ENCODE measurements around the gene HIP1.
"Not testable (repeated sequence)": the region's sequence is repeated elsewhere in the genome, so short reads cannot be mapped to it uniquely, and the experiment has no call there.

The HIP1 gene

DNA sequence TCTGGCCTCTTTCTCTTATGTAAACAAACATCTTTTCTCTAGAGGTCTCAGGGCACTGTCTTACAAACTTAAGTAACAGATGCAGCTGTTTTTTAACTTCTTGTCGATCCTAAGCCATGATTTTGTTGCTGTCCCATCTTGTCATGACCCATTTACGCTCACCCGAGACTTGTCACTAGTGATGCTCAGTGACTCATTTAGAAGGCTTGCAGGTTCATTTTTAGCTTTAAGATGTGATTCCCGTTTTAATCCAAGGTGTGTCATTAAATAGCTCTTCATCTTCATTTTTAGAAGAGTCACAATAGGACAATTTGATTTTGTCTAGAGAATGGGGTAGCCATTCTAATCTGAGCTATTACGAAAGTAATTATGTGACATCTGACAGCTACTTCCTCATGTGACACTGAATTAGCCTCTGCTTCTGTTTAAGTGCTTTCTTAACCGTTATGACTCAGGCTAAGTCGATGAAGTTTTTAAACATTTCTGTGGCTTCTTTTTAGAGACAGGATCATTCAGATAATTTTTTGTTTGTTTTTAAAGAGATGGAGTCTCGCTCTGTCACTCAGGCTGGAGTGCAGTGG lies 203.9 kb downstream of the HIP1 start:
- no peaks in the 10 kb centered on the region for H3K27me3 ChIP-seq (ENCODE audit: control insufficient read depth, insufficient read depth, low read length, poor library complexity, severe bottlenecking)

DNA sequence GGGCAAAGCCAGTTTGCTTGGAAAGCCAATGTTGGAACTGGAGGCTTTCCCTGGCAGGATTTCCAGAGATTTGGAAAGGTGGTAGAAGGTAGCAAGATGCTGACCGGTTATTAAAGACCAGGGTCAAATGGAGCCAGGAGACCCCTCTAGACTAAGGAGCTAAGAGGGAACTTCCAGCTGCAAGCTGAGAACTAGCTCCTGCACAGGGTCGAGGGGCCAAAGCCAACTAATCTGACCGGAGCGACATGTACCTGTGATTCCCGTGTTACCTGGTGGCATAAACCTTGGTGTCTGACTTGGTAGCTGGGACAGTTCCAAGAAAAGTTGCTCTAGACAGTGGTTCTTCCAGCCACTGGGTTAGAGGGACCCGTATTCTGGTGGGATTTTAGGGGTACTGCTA lies 204.8 kb downstream of the HIP1 start:
- H3K27me3 ChIP-seq (ENCODE audit: control insufficient read depth, insufficient read depth, low read length, poor library complexity, severe bottlenecking): no peaks in the 10 kb centered on the region
- no peaks in the 10 kb centered on the region for H3K9me3 ChIP-seq (ENCODE audit: control insufficient read depth, low read length)
- H3K36me3 ChIP-seq (ENCODE audit: control insufficient read depth, insufficient read depth, low read length): peaks cover 30% of the 10 kb centered on the region
- no peaks in the 10 kb centered on the region for H3K4me1 ChIP-seq (ENCODE audit: control insufficient read depth, insufficient read depth, low read length)
- no peak overlapping the region for H3K4me3 ChIP-seq (ENCODE audit: insufficient read depth, low read depth, low read length)
- 96% methylated on average over 6 of the region's 6 CpGs for WGBS, 2 experiments
- H3K27ac ChIP-seq (ENCODE audit: insufficient read depth, low read depth, low read length, poor library complexity, severe bottlenecking): no peak overlapping the region

More for the DNA sequence above, 203.9 kb downstream of the HIP1 start:
- Histone ChIP-seq H3K9me3 (ENCODE audit: control insufficient read depth, low read length) (no peaks in the 10 kb centered on the region), H3K27ac (ENCODE audit: insufficient read depth, low read depth, low read length, poor library complexity, severe bottlenecking) (no peak overlapping the region), H3K4me3 (ENCODE audit: insufficient read depth, low read depth, low read length) (no peak overlapping the region), H3K36me3 (ENCODE audit: control insufficient read depth, insufficient read depth, low read length) (peaks cover 38% of the 10 kb centered on the region), H3K4me1 (ENCODE audit: control insufficient read depth, insufficient read depth, low read length) (no peaks in the 10 kb centered on the region)
- 92 to 94% methylated on average over 8 of the region's 8 CpGs for WGBS, 2 experiments

DNA sequence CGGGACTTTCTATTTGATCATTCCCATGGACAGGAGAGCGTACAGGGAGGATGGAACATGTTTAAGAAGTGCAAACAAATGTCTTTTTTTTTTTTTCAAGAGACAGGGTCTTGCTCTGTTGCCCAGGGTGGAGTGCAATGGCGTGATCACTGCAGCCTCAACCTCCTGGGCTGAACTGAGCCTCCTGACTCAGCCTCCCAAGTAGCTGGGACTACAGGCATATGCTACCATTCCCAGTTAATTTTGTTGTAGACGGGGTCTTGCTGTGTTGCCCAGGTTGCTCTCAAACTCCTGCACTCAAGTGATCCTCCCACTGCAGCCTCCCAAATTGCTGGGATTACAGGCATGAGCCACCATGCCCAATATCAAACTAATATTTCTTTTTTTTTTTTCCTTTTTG lies 206.1 kb downstream of the HIP1 start:
- Histone ChIP-seq H3K27me3 (ENCODE audit: control insufficient read depth, insufficient read depth, low read length, poor library complexity, severe bottlenecking) (no peaks in the 10 kb centered on the region), H3K36me3 (ENCODE audit: control insufficient read depth, insufficient read depth, low read length) (peaks cover 20% of the 10 kb centered on the region), H3K27ac (ENCODE audit: insufficient read depth, low read depth, low read length, poor library complexity, severe bottlenecking) (no peak overlapping the region), H3K4me1 (ENCODE audit: control insufficient read depth, insufficient read depth, low read length) (no peaks in the 10 kb centered on the region), H3K4me3 (ENCODE audit: insufficient read depth, low read depth, low read length) (no peak overlapping the region), H3K9me3 (ENCODE audit: control insufficient read depth, low read length) (no peaks in the 10 kb centered on the region)
- 96% methylated on average over 4 of the region's 4 CpGs for WGBS, 2 experiments

DNA sequence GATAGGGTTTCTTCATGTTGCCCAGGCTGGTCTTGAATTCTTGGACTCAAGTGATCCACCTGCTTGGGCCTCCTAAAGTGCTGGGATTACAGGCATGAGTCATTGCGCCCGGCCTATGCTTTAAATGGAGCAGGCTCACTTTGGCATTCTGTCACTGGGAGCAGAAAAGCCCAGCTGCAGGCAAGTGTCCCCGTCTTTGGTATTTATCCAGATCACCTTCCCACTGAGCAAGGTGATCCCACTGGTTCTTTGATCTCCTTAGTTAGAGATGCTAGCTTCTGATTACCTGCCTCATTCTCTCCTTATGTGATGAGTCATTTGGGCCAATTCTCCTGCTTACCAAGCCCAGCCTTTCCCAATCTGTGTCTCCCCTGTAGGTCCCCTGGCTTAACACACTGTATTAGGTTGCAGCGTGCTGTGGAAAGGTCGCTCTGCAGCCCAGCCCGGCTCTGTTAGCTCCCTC lies 207.4 kb downstream of the HIP1 start:
- no peaks in the 10 kb centered on the region for H3K4me1 ChIP-seq (ENCODE audit: control insufficient read depth, insufficient read depth, low read length)
- 56 to 60% methylated on average over 6 of the region's 6 CpGs for WGBS, 2 experiments
- no peaks in the 10 kb centered on the region for H3K27me3 ChIP-seq (ENCODE audit: control insufficient read depth, insufficient read depth, low read length, poor library complexity, severe bottlenecking)
- peak overlapping the region; percentile 55 for H3K27ac ChIP-seq (ENCODE audit: insufficient read depth, low read depth, low read length, poor library complexity, severe bottlenecking)
- peaks cover 9% of the 10 kb centered on the region for H3K36me3 ChIP-seq (ENCODE audit: control insufficient read depth, insufficient read depth, low read length)
- H3K4me3 ChIP-seq (ENCODE audit: insufficient read depth, low read depth, low read length): no peak overlapping the region
- H3K9me3 ChIP-seq (ENCODE audit: control insufficient read depth, low read length): no peaks in the 10 kb centered on the region

DNA sequence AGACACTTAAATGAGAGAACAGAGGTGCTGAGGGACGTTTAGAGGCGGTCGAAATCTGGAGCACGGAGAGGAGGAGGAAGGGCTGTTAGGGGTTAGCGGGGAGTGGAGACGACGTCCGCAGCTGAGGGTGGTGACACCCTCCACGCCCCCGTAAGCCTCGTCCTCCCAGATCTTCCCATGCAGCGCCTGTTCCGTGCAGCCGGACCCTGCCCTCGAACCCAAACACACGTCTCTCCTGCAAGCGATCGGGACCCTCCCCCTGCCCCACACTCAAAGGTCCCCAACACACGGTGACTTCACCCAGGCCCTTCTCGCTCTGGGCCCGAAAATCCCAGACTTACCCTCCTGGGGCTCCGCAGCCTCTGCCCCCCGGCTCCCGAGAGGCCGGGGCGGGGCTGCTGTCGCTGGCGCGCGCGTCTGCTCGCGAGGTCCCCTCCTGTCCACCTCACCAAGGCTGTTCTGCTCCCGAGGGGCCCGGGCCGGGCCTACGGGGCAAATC lies 211.5 kb downstream of the HIP1 start:
- not testable (repeated sequence) for H3K9me3 ChIP-seq (ENCODE audit: control insufficient read depth, low read length); H3K27me3 ChIP-seq (ENCODE audit: control insufficient read depth, insufficient read depth, low read length, poor library complexity, severe bottlenecking); H3K27ac ChIP-seq (ENCODE audit: insufficient read depth, low read depth, low read length, poor library complexity, severe bottlenecking); H3K4me1 ChIP-seq (ENCODE audit: control insufficient read depth, insufficient read depth, low read length)
- 1 to 2% methylated on average over 37 of the region's 37 CpGs for WGBS, 2 experiments
- Histone ChIP-seq H3K36me3 (ENCODE audit: control insufficient read depth, insufficient read depth, low read length) (peaks cover 17% of the 10 kb centered on the region), H3K4me3 (ENCODE audit: insufficient read depth, low read depth, low read length) (peak overlapping the region; percentile 77)

DNA sequence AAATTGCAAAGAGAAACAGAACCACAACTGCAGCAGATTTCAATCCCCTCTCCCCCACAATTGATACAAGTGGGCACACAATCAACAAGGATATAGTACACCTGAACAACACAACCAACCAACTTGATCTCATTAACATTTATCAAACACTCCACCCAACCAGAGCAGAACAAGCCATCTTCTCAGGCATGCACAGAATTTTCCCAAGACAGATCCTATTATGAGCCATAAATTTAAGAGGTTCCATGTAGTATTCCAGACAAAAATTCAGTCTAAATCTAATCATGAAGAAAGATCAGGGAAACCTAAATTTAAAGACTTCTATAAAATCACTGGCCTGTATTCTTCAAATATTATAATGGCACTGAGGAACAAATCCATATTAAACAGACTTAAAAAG lies 217.0 kb downstream of the HIP1 start:
- H3K27me3 ChIP-seq (ENCODE audit: control insufficient read depth, insufficient read depth, low read length, poor library complexity, severe bottlenecking); H3K4me3 ChIP-seq (ENCODE audit: insufficient read depth, low read depth, low read length); H3K27ac ChIP-seq (ENCODE audit: insufficient read depth, low read depth, low read length, poor library complexity, severe bottlenecking); H3K4me1 ChIP-seq (ENCODE audit: control insufficient read depth, insufficient read depth, low read length); H3K9me3 ChIP-seq (ENCODE audit: control insufficient read depth, low read length): not testable (repeated sequence)
- H3K36me3 ChIP-seq (ENCODE audit: control insufficient read depth, insufficient read depth, low read length): peaks cover 17% of the 10 kb centered on the region

DNA sequence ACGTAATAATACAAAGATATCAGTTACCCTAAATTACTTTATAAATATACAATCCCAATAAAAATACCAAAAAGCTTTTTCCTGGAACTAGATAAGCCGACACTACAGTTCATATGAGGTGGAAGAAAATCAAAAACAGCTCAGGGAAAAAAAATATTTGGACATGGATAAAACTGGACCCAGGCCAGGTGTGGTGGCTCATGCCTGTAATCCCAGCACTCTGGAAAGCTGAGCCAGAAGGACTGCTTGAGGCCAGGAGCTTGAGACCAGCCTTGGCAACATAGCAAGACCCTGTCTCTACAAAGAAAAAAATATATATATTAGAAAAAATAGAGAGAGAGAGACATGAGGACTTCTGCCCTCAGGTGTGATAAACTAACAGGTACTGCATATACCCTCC lies 219.9 kb downstream of the HIP1 start:
- H3K27ac ChIP-seq (ENCODE audit: insufficient read depth, low read depth, low read length, poor library complexity, severe bottlenecking); H3K9me3 ChIP-seq (ENCODE audit: control insufficient read depth, low read length); H3K27me3 ChIP-seq (ENCODE audit: control insufficient read depth, insufficient read depth, low read length, poor library complexity, severe bottlenecking); H3K4me1 ChIP-seq (ENCODE audit: control insufficient read depth, insufficient read depth, low read length); H3K4me3 ChIP-seq (ENCODE audit: insufficient read depth, low read depth, low read length): not testable (repeated sequence)
- 93 to 100% methylated on average over 1 of the region's 2 CpGs for WGBS, 2 experiments
- H3K36me3 ChIP-seq (ENCODE audit: control insufficient read depth, insufficient read depth, low read length): peaks cover 13% of the 10 kb centered on the region

DNA sequence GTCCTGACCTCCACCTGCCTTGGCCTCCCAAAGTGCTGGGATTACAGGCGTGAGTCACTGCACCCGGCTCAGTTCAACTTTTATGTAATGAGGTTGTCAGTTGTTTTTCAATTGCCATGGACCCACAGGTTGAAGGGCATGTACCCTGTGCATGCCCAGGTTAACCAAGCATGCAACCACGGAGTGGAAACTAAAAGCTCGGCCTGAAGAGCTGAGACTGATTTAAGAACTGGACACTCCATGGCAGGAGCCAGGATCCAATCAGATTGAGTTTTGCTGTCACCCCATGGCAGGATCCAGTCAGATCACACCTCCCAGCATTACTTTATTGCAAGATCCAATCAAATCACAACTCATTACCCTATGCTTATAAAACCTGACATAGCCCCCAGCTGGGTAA lies 229.7 kb downstream of the HIP1 start:
- H3K27me3 ChIP-seq (ENCODE audit: control insufficient read depth, insufficient read depth, low read length, poor library complexity, severe bottlenecking): not testable (repeated sequence)
- WGBS, 2 experiments: no CpG with 5 or more reads among the region's 4 CpGs

DNA sequence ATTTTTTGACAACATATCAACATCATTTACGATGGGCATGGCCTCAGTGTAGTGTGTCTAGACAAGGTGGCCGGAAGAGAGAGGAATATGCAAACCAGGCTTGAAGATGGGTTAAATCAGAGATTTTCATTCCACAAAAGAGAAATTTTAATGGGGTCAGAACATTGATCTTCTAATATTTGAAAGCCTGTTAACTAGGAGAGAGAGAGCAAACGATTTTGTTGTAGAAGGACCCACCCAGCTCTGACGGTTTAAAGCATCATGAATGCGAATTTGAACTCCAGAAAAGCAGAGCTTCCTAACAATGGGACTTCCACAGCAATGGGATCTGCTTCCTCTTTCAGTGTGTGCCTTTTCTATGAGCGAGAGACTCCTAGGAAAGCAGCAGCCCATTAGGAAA lies 246.7 kb downstream of the HIP1 start, which contains the start of gene SPDYE5:
Gene SPDYE5 (plus strand): TSS at position 301 of the 400 bp plus-strand sequence. CDS start 1,728 bp downstream, outside the sequence.
- H3K4me1 ChIP-seq (ENCODE audit: control insufficient read depth, insufficient read depth, low read length); H3K27me3 ChIP-seq (ENCODE audit: control insufficient read depth, insufficient read depth, low read length, poor library complexity, severe bottlenecking); H3K4me3 ChIP-seq (ENCODE audit: insufficient read depth, low read depth, low read length); H3K36me3 ChIP-seq (ENCODE audit: control insufficient read depth, insufficient read depth, low read length); H3K27ac ChIP-seq (ENCODE audit: insufficient read depth, low read depth, low read length, poor library complexity, severe bottlenecking); H3K9me3 ChIP-seq (ENCODE audit: control insufficient read depth, low read length): not testable (repeated sequence)
- 89 to 98% methylated on average over 4 of the region's 6 CpGs for WGBS, 2 experiments

More for the DNA sequence above, 229.7 kb downstream of the HIP1 start:
- H3K4me1 ChIP-seq (ENCODE audit: control insufficient read depth, insufficient read depth, low read length); H3K4me3 ChIP-seq (ENCODE audit: insufficient read depth, low read depth, low read length); H3K27ac ChIP-seq (ENCODE audit: insufficient read depth, low read depth, low read length, poor library complexity, severe bottlenecking); H3K9me3 ChIP-seq (ENCODE audit: control insufficient read depth, low read length); H3K36me3 ChIP-seq (ENCODE audit: control insufficient read depth, insufficient read depth, low read length): not testable (repeated sequence)

DNA sequence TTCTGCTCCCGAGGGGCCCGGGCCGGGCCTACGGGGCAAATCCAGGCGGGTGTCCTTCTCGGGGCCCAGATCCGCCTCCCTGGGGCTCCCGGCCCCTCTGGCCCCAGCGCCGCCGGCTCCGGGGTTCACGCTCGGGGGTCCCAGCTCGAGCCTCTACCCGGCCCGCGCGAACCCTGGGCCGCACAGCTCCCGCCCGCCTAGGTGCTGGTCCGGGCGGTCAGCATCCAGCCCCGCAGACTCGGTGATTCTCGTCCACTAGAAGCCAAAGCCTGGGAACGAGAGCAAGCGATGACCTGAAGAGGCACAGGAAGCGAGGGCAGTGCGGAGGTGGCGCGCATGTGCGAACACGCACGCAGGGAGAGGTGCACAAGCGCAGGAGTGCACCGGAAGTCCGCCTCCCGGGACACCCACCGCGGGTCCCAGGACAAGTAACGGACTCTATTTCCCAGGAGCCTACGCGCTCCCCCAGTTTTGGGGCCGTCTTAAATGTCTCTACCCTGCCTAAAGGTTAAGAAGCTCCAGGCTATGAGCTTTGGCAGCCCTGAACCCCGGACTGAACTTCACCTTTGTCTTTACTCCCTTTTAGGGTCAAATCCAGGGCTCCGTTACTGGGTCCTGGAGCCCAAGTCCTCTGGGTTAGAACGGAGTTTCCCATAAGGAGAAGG lies 252.6 kb downstream of the HIP1 start, which contains the start of gene POM121C:
Gene POM121C (minus strand): TSS at position 321 of the 665 bp plus-strand sequence. CDS start 44,803 bp downstream, outside the sequence.
- not testable (repeated sequence) for H3K36me3 ChIP-seq (ENCODE audit: control insufficient read depth, insufficient read depth, low read length); H3K4me1 ChIP-seq (ENCODE audit: control insufficient read depth, insufficient read depth, low read length); H3K27me3 ChIP-seq (ENCODE audit: control insufficient read depth, insufficient read depth, low read length, poor library complexity, severe bottlenecking); H3K9me3 ChIP-seq (ENCODE audit: control insufficient read depth, low read length)
- Histone ChIP-seq H3K27ac (ENCODE audit: insufficient read depth, low read depth, low read length, poor library complexity, severe bottlenecking) (peak within 1 kb of the TSS; percentile 23), H3K4me3 (ENCODE audit: insufficient read depth, low read depth, low read length) (peak within 1 kb of the TSS; percentile 75)
- 0 to 1% methylated on average over 49 of the region's 49 CpGs for WGBS, 2 experiments

Data from ectodermal cell (in vitro differentiated cells).